Vagina (tissue), 2 donors: ENCODE data around the gene MILR1. TPM values are rescaled to one million over a fixed set of nuclear protein-coding genes. Genes with fewer than 3 reads are reported as not detected.

ENCODE experiments used
- DNase-seq, 2 donors: peaks; one replicate each; pipeline ENCODE4 v3.0.0-alpha.2; 2017; ENCODE audit errors: extremely low spot score in 2 of 2
- H3K27ac ChIP-seq: fragments of 200-600 bp; sonication (generic); one replicate; pipeline ENCODE4 v1.5.1; 2019
- H3K27me3 ChIP-seq: fragments of 200-600 bp; sonication (generic); one replicate; pipeline ENCODE4 v1.5.1; 2019
- H3K36me3 ChIP-seq, 2 donors: fragments of 200-600 bp; sonication (generic); one replicate each; pipeline ENCODE4 v1.5.1; 2017 to 2019
- H3K4me1 ChIP-seq: fragments of 200-600 bp; sonication (generic); one replicate; pipeline ENCODE4 v1.5.1; 2019
- H3K4me3 ChIP-seq, 2 donors: fragments of 200-600 bp; sonication (generic); 1 replicate in 1 of 2; 2 replicates in 1 of 2; pipeline ENCODE4 v1.5.1; 2016 to 2019
- H3K9me3 ChIP-seq: fragments of 200-600 bp; sonication (generic); one replicate; pipeline ENCODE4 v1.5.1; 2019
- POLR2A ChIP-seq, 2 donors: fragments of 450-650 bp; IDR thresholded peaks; one replicate each; pipeline ENCODE4 v1.6.1; 2017; ENCODE audit warnings: antibody characterized with exemption in 2 of 2, mild to moderate bottlenecking in 2 of 2, moderate library complexity in 2 of 2
- POLR2AphosphoS5 ChIP-seq, 2 donors: sonication (generic); formaldehyde crosslinking; IDR thresholded peaks; one replicate each; pipeline ENCODE4 v1.9.0; 2017; ENCODE audit warnings: antibody characterized with exemption in 2 of 2, mild to moderate bottlenecking in 2 of 2, low read depth in 1 of 2; ENCODE audit not compliant: insufficient read depth in 1 of 2
- intact Hi-C: fragments of 100-400 bp; cut with DNase I; formaldehyde crosslinking; loops from one replicate; pipeline ENCODE4 v1.15.1; 2023
- total RNA-seq: library from RNA; depleted of rRNA; stranded (reverse); fragments of >200 nt; gene quantifications from one replicate; pipeline ENCODE4 v1.2.3, GENCODE V29; 2016
- TF ChIP-seq, protein P1 (sequence below), 3 experiments: fragments of 450-650 bp in 2 of 3; fragments of 200-600 bp in 1 of 3; sonication (generic) in 1 of 3; IDR thresholded peaks; one replicate each; pipeline ENCODE4 v1.5.1; 2017 to 2019; ENCODE audit warnings: antibody characterized with exemption in 3 of 3, mild to moderate bottlenecking in 2 of 3, moderate library complexity in 2 of 3

Gene MILR1
- total RNA-seq, 1 donor from 2014 or later: 11.0 TPM

DNA sequence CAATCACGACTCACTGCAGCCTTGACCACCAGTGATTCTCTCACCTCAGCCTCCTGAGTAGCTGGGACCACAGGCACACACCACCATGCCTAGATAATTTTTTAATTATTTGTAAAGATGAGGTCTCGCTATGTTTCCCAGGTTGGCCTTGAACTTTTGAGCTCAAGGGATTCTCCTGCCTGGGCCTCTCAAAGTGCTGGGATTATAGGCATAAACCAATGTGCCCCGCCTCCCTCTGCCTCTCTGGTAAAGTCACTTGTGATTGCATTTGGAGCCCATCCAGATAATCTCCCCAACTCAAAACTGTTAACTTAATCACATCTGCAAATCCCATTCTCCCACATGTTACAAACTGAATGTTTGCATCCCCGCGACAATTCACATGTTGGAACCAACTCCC, 46.4 kb upstream of the MILR1 start:
- Histone ChIP-seq H3K9me3 (no peaks in the 10 kb centered on the region), H3K4me1 (no peaks in the 10 kb centered on the region), H3K27ac (no peak overlapping the region), H3K36me3 (no peaks in the 10 kb centered on the region), H3K4me3 (no peak overlapping the region), H3K27me3 (no peaks in the 10 kb centered on the region)
- no peak for DNase-seq
- intact Hi-C loops: no loop called here
- TF ChIP-seq, protein P1, sequence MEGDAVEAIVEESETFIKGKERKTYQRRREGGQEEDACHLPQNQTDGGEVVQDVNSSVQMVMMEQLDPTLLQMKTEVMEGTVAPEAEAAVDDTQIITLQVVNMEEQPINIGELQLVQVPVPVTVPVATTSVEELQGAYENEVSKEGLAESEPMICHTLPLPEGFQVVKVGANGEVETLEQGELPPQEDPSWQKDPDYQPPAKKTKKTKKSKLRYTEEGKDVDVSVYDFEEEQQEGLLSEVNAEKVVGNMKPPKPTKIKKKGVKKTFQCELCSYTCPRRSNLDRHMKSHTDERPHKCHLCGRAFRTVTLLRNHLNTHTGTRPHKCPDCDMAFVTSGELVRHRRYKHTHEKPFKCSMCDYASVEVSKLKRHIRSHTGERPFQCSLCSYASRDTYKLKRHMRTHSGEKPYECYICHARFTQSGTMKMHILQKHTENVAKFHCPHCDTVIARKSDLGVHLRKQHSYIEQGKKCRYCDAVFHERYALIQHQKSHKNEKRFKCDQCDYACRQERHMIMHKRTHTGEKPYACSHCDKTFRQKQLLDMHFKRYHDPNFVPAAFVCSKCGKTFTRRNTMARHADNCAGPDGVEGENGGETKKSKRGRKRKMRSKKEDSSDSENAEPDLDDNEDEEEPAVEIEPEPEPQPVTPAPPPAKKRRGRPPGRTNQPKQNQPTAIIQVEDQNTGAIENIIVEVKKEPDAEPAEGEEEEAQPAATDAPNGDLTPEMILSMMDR (IDR thresholded peaks at IDR 0.05): no peak
- TF ChIP-seq POLR2A (IDR thresholded peaks at IDR 0.05) (no peak), POLR2AphosphoS5 (IDR thresholded peaks at IDR 0.05; ENCODE audit: insufficient read depth in 1 of 2, low read depth in 1 of 2) (no peak)

DNA sequence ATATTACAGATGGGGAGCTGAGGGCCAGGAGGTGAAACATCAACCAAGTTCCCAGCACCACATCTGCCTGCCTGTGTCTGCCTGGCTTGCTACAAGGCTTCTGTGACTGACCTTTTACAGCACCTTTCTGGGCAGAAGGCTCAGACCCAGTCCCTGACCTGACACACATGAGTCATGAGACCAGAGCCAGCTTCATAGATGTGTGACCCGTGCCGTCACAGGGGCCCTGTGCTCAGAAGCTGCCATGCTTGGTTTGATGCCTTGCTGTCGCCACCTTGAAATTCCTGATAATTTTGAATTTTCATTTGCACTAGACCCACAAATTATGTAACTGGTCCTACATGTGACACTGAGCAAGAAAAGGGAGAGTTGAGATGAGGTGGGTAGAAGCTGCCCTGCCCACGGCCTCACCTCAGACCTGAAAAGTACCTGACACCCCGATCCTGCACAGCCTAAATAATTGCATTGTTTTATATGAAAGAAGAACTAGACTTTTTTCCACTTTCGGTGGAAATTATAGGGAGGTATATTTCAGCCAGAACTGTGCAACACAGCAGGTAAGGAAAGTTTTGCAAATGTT, 44.9 kb upstream of the MILR1 start:
- Histone ChIP-seq H3K4me1 (no peaks in the 10 kb centered on the region), H3K4me3 (no peak overlapping the region), H3K27me3 (no peaks in the 10 kb centered on the region), H3K9me3 (no peaks in the 10 kb centered on the region), H3K36me3 (no peaks in the 10 kb centered on the region), H3K27ac (no peak overlapping the region)
- DNase-seq: no peak
- TF ChIP-seq, protein P1 (IDR thresholded peaks at IDR 0.05): no peak
- no peak for TF ChIP-seq POLR2AphosphoS5 (IDR thresholded peaks at IDR 0.05; ENCODE audit: insufficient read depth in 1 of 2, low read depth in 1 of 2)
- no peak for TF ChIP-seq POLR2A (IDR thresholded peaks at IDR 0.05)
- intact Hi-C loops: no loop called here

DNA sequence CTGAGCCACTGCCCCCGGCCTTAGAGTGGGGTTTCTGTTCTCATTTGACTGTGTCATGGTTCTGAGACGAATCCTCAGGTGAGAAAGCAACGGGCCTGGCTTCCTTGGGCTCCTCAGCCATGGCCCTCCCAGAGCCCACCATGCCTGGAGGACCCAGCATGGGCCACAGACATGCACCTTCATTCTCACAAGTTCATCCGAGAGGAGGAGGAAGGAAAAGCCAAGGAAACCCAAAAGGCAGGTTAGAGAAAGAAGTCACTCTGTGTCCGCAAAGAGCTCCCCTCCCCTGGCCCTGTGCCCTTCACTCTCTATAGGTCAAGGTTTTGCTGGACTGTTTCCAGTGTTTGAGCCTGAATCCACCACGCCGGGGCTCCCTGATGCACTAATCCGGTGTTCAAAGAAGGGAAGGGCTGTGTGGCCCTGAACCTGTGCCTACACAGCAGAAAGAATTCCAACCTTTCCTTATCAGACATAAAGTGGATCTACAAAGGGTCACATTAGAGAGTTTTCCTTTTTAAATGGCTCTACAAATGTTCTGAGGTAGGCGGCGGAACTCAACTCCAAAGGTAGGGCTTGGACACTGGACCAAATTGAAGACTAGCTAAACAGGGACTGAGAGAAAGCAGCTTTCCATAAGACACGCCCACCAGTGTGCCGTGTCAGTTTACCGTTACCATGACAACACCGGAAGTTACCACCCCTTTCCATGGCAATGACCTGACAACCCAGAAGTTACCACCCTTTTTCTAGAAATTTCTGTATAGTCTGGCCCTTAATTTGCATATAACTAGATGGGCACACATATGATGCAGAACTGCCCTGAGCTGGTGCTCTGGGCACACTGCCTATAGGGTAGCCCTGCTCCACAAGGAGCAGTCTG, 42.4 kb upstream of the MILR1 start:
- no peak overlapping the region for H3K4me3 ChIP-seq
- no peak for DNase-seq
- TF ChIP-seq, protein P1 (IDR thresholded peaks at IDR 0.05): no peak
- TF ChIP-seq POLR2A (IDR thresholded peaks at IDR 0.05) (no peak), POLR2AphosphoS5 (IDR thresholded peaks at IDR 0.05; ENCODE audit: insufficient read depth in 1 of 2, low read depth in 1 of 2) (no peak)
- no peaks in the 10 kb centered on the region for H3K36me3 ChIP-seq
- no peaks in the 10 kb centered on the region for H3K9me3 ChIP-seq
- H3K27ac ChIP-seq: no peak overlapping the region
- no peaks in the 10 kb centered on the region for H3K4me1 ChIP-seq
- intact Hi-C loops: no loop called here
- H3K27me3 ChIP-seq: no peaks in the 10 kb centered on the region

DNA sequence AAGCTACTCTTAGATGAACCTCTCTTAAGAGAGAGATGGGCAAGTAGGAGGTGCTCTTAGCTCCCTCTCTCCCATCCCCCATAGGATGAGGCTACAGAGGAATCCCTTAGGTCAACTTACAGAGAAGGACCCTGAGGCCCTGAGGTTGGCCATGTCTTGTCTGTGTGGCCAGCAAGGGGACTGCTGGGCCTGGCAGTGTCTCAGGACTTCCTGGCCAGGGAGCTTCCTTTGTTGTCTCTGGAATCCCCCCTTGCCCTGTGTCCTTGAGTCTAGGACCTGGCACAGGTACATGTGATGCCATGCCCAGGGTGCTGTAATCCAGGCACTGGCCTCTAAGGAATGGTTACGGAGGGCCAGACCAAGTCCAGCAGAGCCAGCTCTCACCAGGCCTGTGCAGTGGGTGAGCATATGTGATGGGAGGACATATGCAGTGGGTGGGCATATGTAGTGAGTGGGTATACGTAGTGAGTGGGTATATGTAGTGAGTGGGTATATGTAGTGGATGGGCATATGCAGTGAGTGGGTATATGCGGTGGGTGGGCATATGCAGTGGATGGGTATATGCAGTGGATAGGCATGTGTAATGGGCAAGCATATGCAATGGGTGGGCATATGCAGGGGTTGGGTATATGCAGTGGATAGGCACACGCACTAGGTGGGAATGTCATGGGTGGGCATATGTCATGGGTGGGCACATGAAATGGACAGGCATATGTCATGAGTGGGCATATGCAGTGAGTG, 38.0 kb upstream of the MILR1 start:
- H3K27me3 ChIP-seq: no peaks in the 10 kb centered on the region
- intact Hi-C loops: no loop called here
- H3K36me3 ChIP-seq: no peaks in the 10 kb centered on the region
- H3K4me1 ChIP-seq: peaks cover 5% of the 10 kb centered on the region
- DNase-seq: no peak
- TF ChIP-seq, protein P1 (IDR thresholded peaks at IDR 0.05): no peak
- TF ChIP-seq POLR2A (IDR thresholded peaks at IDR 0.05): no peak
- TF ChIP-seq POLR2AphosphoS5 (IDR thresholded peaks at IDR 0.05; ENCODE audit: insufficient read depth in 1 of 2, low read depth in 1 of 2): no peak
- H3K9me3 ChIP-seq: no peaks in the 10 kb centered on the region
- no peak overlapping the region for H3K4me3 ChIP-seq
- H3K27ac ChIP-seq: no peak overlapping the region
